Measurements from ENCODE around the gene THTPA.
"Not testable (repeated sequence)": the region's sequence is repeated elsewhere in the genome, so short reads cannot be mapped to it uniquely, and the experiment has no call there.

The THTPA gene

DNA sequence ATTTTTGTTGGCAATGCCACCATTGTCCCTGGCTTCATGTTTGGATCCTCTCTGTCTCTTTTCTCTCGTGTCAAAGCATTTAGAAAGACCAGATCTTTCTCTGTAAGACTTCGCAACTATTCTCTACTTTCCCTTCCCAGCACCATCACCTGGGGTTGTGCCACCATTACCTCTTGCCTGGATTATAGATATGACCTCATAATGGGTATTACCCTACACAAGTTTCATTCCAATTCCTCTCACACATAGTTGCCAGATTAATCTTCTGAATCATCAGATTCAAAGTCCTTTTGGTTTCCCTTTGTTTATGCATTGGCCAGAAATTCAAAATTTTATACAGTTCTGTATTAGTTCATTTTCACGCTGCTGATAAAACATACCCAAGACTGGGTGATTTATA lies 52.9 kb downstream of the THTPA start:
- no peak overlapping the region for H3K4me3 ChIP-seq (ENCODE audit: low read depth in 1 of 2, low read length in 2 of 2)
- DNase-seq (no peak), ATAC-seq (ENCODE audit: insufficient read depth, low read depth) (no peak)
- no peak overlapping the region for H3K4me2 ChIP-seq (ENCODE audit: insufficient read depth, low read length)
- no peaks in the 10 kb centered on the region for H4K20me1 ChIP-seq (ENCODE audit: insufficient read depth, low read length)
- H3K36me3 ChIP-seq (ENCODE audit: insufficient read depth, low read length), result no peaks in the 10 kb centered on the region
- peaks cover 17% of the 10 kb centered on the region for H3K4me1 ChIP-seq (ENCODE audit: insufficient read depth, low read length)
- no peak overlapping the region for H3K9ac ChIP-seq (ENCODE audit: low read depth, low read length)
- TF ChIP-seq CTCF (IDR thresholded peaks at IDR 0.05; ENCODE audit: borderline replicate concordance, extremely low read depth, low read length, poor library complexity, severe bottlenecking), result no peak
- no peak for TF ChIP-seq EZH2 (IDR thresholded peaks at IDR 0.05; ENCODE audit: borderline replicate concordance, low read depth, low read length, severe bottlenecking)
- H3K27ac ChIP-seq (ENCODE audit: low read length), result no peak overlapping the region
- H3K27me3 ChIP-seq (ENCODE audit: insufficient read depth, low read length, poor library complexity), result peaks cover 6% of the 10 kb centered on the region
- H3K9me3 ChIP-seq (ENCODE audit: insufficient read depth, low read length, severe bottlenecking), result peaks cover 3% of the 10 kb centered on the region
- no peaks in the 10 kb centered on the region for H3K79me2 ChIP-seq (ENCODE audit: insufficient read depth, low read length)
- no peak overlapping the region for H2AFZ ChIP-seq (ENCODE audit: low read depth, low read length)

DNA sequence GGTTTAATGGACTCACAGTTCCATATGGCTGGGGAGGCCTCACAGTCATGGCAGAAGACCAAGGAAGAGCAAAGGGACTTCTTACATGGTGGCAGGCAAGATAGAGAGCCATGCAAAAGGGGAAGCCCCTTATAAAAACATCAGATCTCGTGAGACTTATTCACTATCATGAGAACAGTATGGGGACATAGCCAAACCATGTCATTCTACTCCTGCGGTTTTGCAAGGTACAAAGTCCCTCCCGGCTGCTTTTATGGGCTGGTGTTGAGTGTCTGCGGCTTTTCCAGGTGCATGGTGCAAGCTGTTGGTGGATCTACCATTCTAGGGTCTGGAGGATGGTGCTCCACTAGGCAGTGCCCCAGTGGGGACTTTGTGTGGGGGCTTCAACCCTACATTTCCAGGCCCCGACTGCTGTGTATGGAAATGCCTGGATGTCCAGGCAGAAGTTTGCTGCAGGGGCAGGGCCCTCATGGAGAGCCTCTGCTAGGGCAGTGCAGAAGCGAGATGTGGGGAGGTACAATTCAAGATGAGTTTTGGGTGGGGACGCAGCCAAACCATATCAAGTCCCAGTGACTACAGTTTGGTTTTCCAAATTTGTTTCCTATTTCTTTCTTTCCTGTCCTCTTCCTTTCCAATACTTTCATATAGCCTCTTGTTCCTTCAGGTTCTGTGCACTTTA lies 53.5 kb downstream of the THTPA start:
- H3K36me3 ChIP-seq (ENCODE audit: insufficient read depth, low read length); DNase-seq; H3K9ac ChIP-seq (ENCODE audit: low read depth, low read length); H3K27me3 ChIP-seq (ENCODE audit: insufficient read depth, low read length, poor library complexity); H3K79me2 ChIP-seq (ENCODE audit: insufficient read depth, low read length); ATAC-seq (ENCODE audit: insufficient read depth, low read depth); H3K4me3 ChIP-seq (ENCODE audit: low read depth in 1 of 2, low read length in 2 of 2); H3K9me3 ChIP-seq (ENCODE audit: insufficient read depth, low read length, severe bottlenecking); H4K20me1 ChIP-seq (ENCODE audit: insufficient read depth, low read length); H3K4me2 ChIP-seq (ENCODE audit: insufficient read depth, low read length): not testable (repeated sequence)
- H3K27ac ChIP-seq (ENCODE audit: low read length), result peak overlapping the region; percentile 57
- peak overlapping the region; percentile 66; the same call in 1 of the 2 replicates for H2AFZ ChIP-seq (ENCODE audit: low read depth, low read length)
- H3K4me1 ChIP-seq (ENCODE audit: insufficient read depth, low read length), result peaks cover 17% of the 10 kb centered on the region

All from DND-41 (cell line).